Lower leg skin (tissue), 4 donors: ENCODE data around the gene CRTC3. TPM values are rescaled to one million over a fixed set of nuclear protein-coding genes. Genes with fewer than 3 reads are reported as not detected.
A peak's percentile ranks its signal among the peaks of the same experiment; 100 is the strongest.

Source experiments
- DNase-seq, 2 donors: peaks; one replicate each; pipeline ENCODE4 v3.0.0-alpha.2; 2019; ENCODE audit warnings: low spot score in 2 of 2
- H3K4me3 ChIP-seq: fragments of 200-600 bp; sonication (generic); 2 replicates; pipeline ENCODE4 v1.5.1; 2017; ENCODE audit warnings: mild to moderate bottlenecking, low read depth; ENCODE audit not compliant: poor library complexity, severe bottlenecking
- CTCF ChIP-seq, 3 donors: fragments of 450-650 bp; IDR thresholded peaks; one replicate each; pipeline ENCODE4 v1.5.1; 2016; ENCODE audit warnings: antibody characterized with exemption in 3 of 3, mild to moderate bottlenecking in 3 of 3, moderate library complexity in 2 of 3
- POLR2A ChIP-seq, 2 donors: fragments of 450-650 bp; IDR thresholded peaks; one replicate each; pipeline ENCODE4 v1.6.1; 2016 to 2017; ENCODE audit warnings: antibody characterized with exemption in 2 of 2, mild to moderate bottlenecking in 1 of 2, moderate library complexity in 1 of 2
- WGBS, 2 donors: methylation state at CpG; one replicate each; pipeline ENCODE4 v1.1.5; 2018; 5-methylcytosine and 5-hydroxymethylcytosine counted together
- intact Hi-C: fragments of 100-400 bp; cut with DNase I; formaldehyde crosslinking; loops from one replicate; pipeline ENCODE4 v1.15.0; 2023; ENCODE audit warnings: low total_unique reads
- total RNA-seq, 4 donors: library from RNA; depleted of rRNA; stranded (reverse); fragments of >200 nt; gene quantifications; one replicate each; pipeline ENCODE4 v1.1.0, GENCODE V29; 2016

Gene CRTC3
- total RNA-seq, 4 donors from 2014 or later = 27.3 to 32.5 (median 28.9) TPM

- 91% methylated on average over 7 of the region's 7 CpGs for WGBS, 2 donors
- DNase-seq = no peak
- H3K4me3 ChIP-seq = no peak overlapping the region
- TF ChIP-seq CTCF (IDR thresholded peaks at IDR 0.05) (no peak), POLR2A (IDR thresholded peaks at IDR 0.05) (no peak)
- intact Hi-C loops = no loop called here
Observed at GRCh38 chr15:90545095-90545494, 15.4 kb downstream of the CRTC3 start.

- no peak overlapping the region for H3K4me3 ChIP-seq
- WGBS, 2 donors = 76 to 81% methylated on average over 2 of the region's 2 CpGs
- DNase-seq = no peak
- intact Hi-C loops = no loop called here
- TF ChIP-seq POLR2A (IDR thresholded peaks at IDR 0.05) (no peak), CTCF (IDR thresholded peaks at IDR 0.05) (no peak)
Observed at GRCh38 chr15:90547540-90547939, 17.8 kb downstream of the CRTC3 start.

- DNase-seq = no peak
- H3K4me3 ChIP-seq = no peak overlapping the region
- TF ChIP-seq CTCF (IDR thresholded peaks at IDR 0.05) = no peak
- intact Hi-C loops = no loop called here
- 66 to 74% methylated on average over 6 of the region's 6 CpGs for WGBS, 2 donors
Observed at GRCh38 chr15:90550919-90551318, 21.2 kb downstream of the CRTC3 start.

GRCh38 chr15:90552162-90552928, 22.6 kb downstream of the CRTC3 start:
- H3K4me3 ChIP-seq = no peak overlapping the region
- 62 to 75% methylated on average over 8 of the region's 8 CpGs for WGBS, 2 donors
- intact Hi-C loops = no loop called here
- TF ChIP-seq CTCF (IDR thresholded peaks at IDR 0.05) (no peak), POLR2A (IDR thresholded peaks at IDR 0.05) (no peak)
- DNase-seq = no peak

GRCh38 chr15:90552929-90553211, 23.1 kb downstream of the CRTC3 start:
- intact Hi-C loops = no loop called here
- no peak for TF ChIP-seq POLR2A (IDR thresholded peaks at IDR 0.05)
- no peak for TF ChIP-seq CTCF (IDR thresholded peaks at IDR 0.05)
- H3K4me3 ChIP-seq = no peak overlapping the region
- DNase-seq = no peak
- 44 to 67% methylated on average over 1 of the region's 1 CpG for WGBS, 2 donors

GRCh38 chr15:90553248-90553745, 23.6 kb downstream of the CRTC3 start:
- 40 to 46% methylated on average over 7 of the region's 7 CpGs for WGBS, 2 donors
- H3K4me3 ChIP-seq = no peak overlapping the region
- intact Hi-C loops = no loop called here
- TF ChIP-seq POLR2A (IDR thresholded peaks at IDR 0.05) (no peak), CTCF (IDR thresholded peaks at IDR 0.05) (no peak)
- DNase-seq = peak in 1 of 2 donors; percentile 50
